Uterus (tissue), 2 donors: ENCODE measurements around the gene TAP1.

ENCODE experiments used
- POLR2A ChIP-seq, 2 donors: fragments of 450-650 bp; IDR thresholded peaks; one replicate each; pipeline ENCODE4 v1.6.1; 2016; ENCODE audit warnings: antibody characterized with exemption in 2 of 2, mild to moderate bottlenecking in 1 of 2, moderate library complexity in 1 of 2
- TF ChIP-seq, protein P1 (sequence below), 4 experiments: fragments of 200-600 bp in 2 of 4; fragments of 450-650 bp in 2 of 4; sonication (generic) in 2 of 4; IDR thresholded peaks; one replicate each; pipeline ENCODE4 v1.5.1; 2016 to 2019; ENCODE audit warnings: antibody characterized with exemption in 4 of 4, mild to moderate bottlenecking in 2 of 4, moderate library complexity in 1 of 4

DNA sequence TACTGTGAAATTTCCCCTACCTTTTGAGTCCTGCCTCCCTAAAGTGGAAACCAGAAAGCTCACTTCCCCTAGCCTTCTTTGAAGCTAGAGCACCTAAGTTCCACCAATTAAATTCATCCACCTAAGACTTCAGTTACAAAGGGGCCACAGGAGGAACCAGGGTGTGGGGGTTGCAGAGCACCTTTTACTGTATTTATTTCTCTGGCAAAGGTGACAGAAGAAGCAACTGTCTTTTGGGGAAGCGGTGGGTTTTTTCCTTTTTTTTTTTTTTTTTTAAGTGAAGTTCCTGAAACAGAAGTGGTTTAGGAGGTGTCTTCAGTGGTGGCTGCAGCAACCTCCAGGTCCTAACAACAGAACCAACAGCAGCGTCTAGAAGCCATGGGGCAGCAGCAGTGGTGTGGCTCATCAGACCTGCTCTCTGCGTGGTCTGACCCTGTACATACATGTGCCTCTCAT is 13.5 kb upstream of the TAP1 start:
- TF ChIP-seq, protein P1, sequence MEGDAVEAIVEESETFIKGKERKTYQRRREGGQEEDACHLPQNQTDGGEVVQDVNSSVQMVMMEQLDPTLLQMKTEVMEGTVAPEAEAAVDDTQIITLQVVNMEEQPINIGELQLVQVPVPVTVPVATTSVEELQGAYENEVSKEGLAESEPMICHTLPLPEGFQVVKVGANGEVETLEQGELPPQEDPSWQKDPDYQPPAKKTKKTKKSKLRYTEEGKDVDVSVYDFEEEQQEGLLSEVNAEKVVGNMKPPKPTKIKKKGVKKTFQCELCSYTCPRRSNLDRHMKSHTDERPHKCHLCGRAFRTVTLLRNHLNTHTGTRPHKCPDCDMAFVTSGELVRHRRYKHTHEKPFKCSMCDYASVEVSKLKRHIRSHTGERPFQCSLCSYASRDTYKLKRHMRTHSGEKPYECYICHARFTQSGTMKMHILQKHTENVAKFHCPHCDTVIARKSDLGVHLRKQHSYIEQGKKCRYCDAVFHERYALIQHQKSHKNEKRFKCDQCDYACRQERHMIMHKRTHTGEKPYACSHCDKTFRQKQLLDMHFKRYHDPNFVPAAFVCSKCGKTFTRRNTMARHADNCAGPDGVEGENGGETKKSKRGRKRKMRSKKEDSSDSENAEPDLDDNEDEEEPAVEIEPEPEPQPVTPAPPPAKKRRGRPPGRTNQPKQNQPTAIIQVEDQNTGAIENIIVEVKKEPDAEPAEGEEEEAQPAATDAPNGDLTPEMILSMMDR (IDR thresholded peaks at IDR 0.05): no peak
- no peak for TF ChIP-seq POLR2A (IDR thresholded peaks at IDR 0.05)
